ENCODE data around the gene SSC5D.

Gene SSC5D

DNA sequence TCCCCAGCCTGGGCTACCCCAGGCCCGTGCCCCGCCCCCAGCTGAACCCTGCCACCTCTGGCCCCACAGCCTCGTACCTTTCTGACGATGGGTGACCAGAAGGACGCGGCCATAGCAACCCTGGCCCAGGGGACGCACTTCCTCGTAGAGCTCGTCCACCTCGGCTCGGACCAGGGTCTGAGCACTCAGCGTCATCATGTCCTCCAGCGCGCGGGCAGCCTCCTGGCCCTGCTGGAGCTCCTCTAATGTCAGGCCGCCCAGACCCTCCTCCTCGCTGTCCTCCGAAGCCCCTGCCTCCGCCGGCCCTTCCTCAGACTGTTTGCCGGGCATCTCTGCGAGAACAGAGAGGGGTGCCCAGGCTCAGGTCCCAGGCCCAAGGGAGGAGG is 47.7 kb downstream of the SSC5D start:
- TF ChIP-seq POLR2AphosphoS5 (IDR thresholded peaks at IDR 0.05; ENCODE audit: low read depth, low read length), result no peak
- no peak for TF ChIP-seq FOXP2 (optimal IDR thresholded peaks at IDR 0.05; ENCODE audit: borderline replicate concordance, extremely low read depth, extremely low read length, insufficient read depth)
- no peak for TF ChIP-seq TAF1 (IDR thresholded peaks at IDR 0.05; ENCODE audit: borderline replicate concordance, insufficient read depth, low read length)
- no peak for TF ChIP-seq REST (IDR thresholded peaks at IDR 0.05; ENCODE audit: insufficient read depth in 1 of 2, low read depth in 2 of 2, low read length in 2 of 2)
- TF ChIP-seq SIN3A (IDR thresholded peaks at IDR 0.05; ENCODE audit: borderline replicate concordance, insufficient read depth, low read length), result no peak

- TF ChIP-seq FOXP2 (optimal IDR thresholded peaks at IDR 0.05; ENCODE audit: borderline replicate concordance, extremely low read depth, extremely low read length, insufficient read depth), result no peak
- no peak for TF ChIP-seq REST (IDR thresholded peaks at IDR 0.05; ENCODE audit: insufficient read depth in 1 of 2, low read depth in 2 of 2, low read length in 2 of 2)
- TF ChIP-seq TAF1 (IDR thresholded peaks at IDR 0.05; ENCODE audit: borderline replicate concordance, insufficient read depth, low read length), result no peak
- no peak for TF ChIP-seq SIN3A (IDR thresholded peaks at IDR 0.05; ENCODE audit: borderline replicate concordance, insufficient read depth, low read length)
- no peak for TF ChIP-seq POLR2AphosphoS5 (IDR thresholded peaks at IDR 0.05; ENCODE audit: low read depth, low read length)
These were observed 48.1 kb downstream of the SSC5D start for GRCh38 chr19:55536366-55536765.

DNA sequence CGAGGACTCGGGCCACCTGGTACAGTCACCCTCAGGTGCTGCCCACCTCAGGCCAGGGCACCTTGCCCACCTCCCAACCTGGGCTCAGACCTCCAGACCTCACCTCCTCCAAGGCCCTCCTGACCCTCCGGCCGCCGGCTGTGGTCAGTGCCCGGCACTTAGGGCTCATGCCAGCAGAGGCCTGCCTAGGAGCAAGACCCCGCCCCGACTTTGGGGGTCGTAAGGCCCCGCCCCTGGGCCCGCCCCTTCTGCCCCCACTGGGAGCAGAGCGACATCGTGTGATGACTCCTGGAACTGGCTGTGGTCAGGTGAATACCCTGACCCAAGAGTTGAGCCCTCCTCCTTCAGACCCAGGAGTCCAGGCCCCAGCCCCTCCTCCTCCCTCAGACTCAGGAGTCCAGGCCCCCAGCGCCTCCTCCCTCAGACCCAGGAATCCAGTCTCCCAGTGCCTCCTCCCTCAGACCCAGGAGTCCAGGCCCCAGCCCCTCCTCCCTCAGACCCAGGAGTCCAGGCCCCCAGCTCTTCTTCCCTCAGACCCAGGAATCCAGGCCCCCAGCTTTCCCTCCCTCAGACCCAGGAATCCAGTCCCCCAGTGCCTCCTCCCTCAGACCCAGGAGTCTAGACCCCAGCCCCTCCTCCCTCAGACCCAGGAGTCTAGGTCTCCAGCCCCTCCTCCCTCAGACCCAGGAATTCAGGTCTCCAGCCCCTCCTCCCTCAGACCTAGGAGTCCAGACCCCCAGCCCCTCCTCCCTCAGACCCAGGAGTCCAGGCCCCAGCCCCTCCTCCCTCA is 48.9 kb downstream of the SSC5D start, which contains the start of gene SBK2:
TSS of gene SBK2 (minus strand) at position 183 of the 790 bp plus-strand sequence. CDS start 839 bp downstream, outside the sequence.
- no peak for TF ChIP-seq TAF1 (IDR thresholded peaks at IDR 0.05; ENCODE audit: borderline replicate concordance, insufficient read depth, low read length)
- TF ChIP-seq REST (IDR thresholded peaks at IDR 0.05; ENCODE audit: insufficient read depth in 1 of 2, low read depth in 2 of 2, low read length in 2 of 2), result no peak
- TF ChIP-seq POLR2AphosphoS5 (IDR thresholded peaks at IDR 0.05; ENCODE audit: low read depth, low read length), result no peak
- no peak for TF ChIP-seq SIN3A (IDR thresholded peaks at IDR 0.05; ENCODE audit: borderline replicate concordance, insufficient read depth, low read length)
- no peak for TF ChIP-seq FOXP2 (optimal IDR thresholded peaks at IDR 0.05; ENCODE audit: borderline replicate concordance, extremely low read depth, extremely low read length, insufficient read depth)

DNA sequence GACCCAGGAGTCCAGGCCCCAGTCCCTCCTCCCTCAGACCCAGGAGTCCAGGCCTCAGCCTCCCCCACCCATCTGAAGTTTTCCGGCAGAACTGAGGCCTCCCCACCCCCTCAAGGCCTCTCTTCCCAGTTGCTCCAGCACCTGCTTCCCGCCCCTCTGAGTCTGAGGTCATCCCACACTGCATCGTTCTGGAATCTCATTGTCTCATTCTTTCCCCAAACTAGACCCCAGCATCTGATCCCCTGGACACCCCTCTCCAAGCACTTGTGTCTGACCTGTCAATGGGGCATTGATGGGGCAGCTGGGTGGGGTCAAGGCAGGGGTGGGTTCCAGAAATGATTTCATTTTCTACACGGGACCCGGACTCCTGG is 49.5 kb downstream of the SSC5D start:
- TF ChIP-seq POLR2AphosphoS5 (IDR thresholded peaks at IDR 0.05; ENCODE audit: low read depth, low read length), result no peak
- no peak for TF ChIP-seq FOXP2 (optimal IDR thresholded peaks at IDR 0.05; ENCODE audit: borderline replicate concordance, extremely low read depth, extremely low read length, insufficient read depth)

DNA sequence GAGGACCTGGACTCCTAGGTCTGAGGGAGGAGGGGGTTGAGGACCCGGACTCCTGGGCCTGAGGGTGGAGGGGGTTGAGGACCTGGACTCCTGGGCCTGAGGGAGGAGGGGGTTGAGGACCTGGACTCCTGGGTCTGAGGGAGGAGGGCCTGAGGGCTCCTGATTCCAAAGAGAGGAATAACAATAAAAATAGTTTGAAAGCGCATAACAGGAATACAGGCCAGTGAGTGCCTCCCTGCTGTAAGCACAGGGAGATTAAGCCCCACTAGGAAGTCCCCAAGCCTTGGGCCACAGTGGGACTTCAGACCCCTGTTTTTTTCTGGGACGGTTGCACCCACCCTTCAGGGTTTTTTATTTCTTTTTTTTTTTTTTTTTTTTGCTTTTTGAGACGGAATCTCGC is 49.9 kb downstream of the SSC5D start:
- TF ChIP-seq SIN3A (IDR thresholded peaks at IDR 0.05; ENCODE audit: borderline replicate concordance, insufficient read depth, low read length), result no peak

GRCh38 chr19:55539090-55539984 is 51.1 kb downstream of the SSC5D start:
- no peak for TF ChIP-seq POLR2AphosphoS5 (IDR thresholded peaks at IDR 0.05; ENCODE audit: low read depth, low read length)
- no peak for TF ChIP-seq SIN3A (IDR thresholded peaks at IDR 0.05; ENCODE audit: borderline replicate concordance, insufficient read depth, low read length)
- TF ChIP-seq TAF1 (IDR thresholded peaks at IDR 0.05; ENCODE audit: borderline replicate concordance, insufficient read depth, low read length), result no peak
- TF ChIP-seq FOXP2 (optimal IDR thresholded peaks at IDR 0.05; ENCODE audit: borderline replicate concordance, extremely low read depth, extremely low read length, insufficient read depth), result no peak
- TF ChIP-seq REST (IDR thresholded peaks at IDR 0.05; ENCODE audit: insufficient read depth in 1 of 2, low read depth in 2 of 2, low read length in 2 of 2), result no peak

Measured in PFSK-1 (cell line).